Measurements from ENCODE around the gene C1orf105. TPM values are rescaled to one million over a fixed set of nuclear protein-coding genes. Genes with fewer than 3 reads are reported as not detected.

C1orf105 gene
- total RNA-seq, 2 experiments from 2014 or later: not detected

DNA sequence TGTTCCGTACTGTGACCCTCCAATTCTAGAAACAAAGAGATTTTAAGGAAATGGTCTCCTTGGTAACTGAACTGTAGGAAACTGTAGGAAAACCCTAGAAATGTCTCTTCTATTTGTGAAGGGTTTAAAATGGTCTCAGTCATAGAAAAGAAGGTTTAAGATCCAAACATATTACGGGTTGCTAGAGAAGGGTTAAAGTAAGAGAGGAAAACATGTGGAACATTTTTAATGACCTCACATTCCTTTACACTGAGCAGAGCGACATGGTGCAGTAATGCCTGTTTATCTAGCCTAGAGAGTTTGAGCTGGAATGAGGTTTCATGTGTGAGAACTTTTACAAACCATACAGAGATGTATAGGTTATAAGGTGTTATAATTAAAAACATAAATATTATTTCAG lies 36.9 kb upstream of the C1orf105 start:
- ATAC-seq (no peak), DNase-seq (no peak)
- no peaks in the 10 kb centered on the region for H3K27me3 Mint-ChIP-seq
- H3K36me3 Mint-ChIP-seq (ENCODE audit: low read depth): peaks cover 3% of the 10 kb centered on the region
- ChIA-PET POLR2A (no interaction called here), CTCF (interaction anchor here (1.2 kb wide), 1 partner anchor 10 kb away, joined by 5 read pairs; no protein-coding TSS in a partner anchor)
- no peak overlapping the region for H3K27ac Mint-ChIP-seq
- no peak overlapping the region for H3K4me3 Mint-ChIP-seq
- H3K4me1 Mint-ChIP-seq: peaks cover 27% of the 10 kb centered on the region
- intact Hi-C loops (cut with DNase I, micrococcal nuclease): no loop called here
- H3K9me3 Mint-ChIP-seq (ENCODE audit: low read depth): no peaks in the 10 kb centered on the region

DNA sequence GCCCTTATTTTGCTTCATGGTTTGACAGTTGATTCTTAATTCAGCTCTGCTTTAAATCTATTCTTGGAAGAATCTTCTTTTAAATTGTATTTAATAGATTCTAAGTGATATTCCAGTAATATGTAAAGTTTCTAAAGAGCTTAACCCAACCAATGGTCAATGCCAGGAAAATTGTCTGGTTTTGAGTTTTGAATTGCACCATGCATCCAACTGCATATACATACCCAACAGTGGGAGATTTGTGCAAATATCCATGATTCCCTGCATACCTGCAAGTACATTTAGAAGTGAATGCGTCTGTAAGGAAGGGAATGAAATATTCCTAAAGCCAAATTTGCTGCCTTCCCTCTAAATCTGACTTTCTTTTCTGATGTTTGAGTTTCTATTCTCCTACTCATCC lies 35.8 kb upstream of the C1orf105 start:
- peaks cover 27% of the 10 kb centered on the region for H3K4me1 Mint-ChIP-seq
- ChIA-PET CTCF (interaction anchor here (1.1 to 1.2 kb wide), 2 partner anchors 9 to 43 kb away, joined by 3 to 5 read pairs; no protein-coding TSS in a partner anchor), POLR2A (no interaction called here)
- peaks cover 2% of the 10 kb centered on the region for H3K36me3 Mint-ChIP-seq (ENCODE audit: low read depth)
- ATAC-seq: no peak
- no peak overlapping the region for H3K4me3 Mint-ChIP-seq
- H3K27ac Mint-ChIP-seq: no peak overlapping the region
- H3K27me3 Mint-ChIP-seq: no peaks in the 10 kb centered on the region
- no peaks in the 10 kb centered on the region for H3K9me3 Mint-ChIP-seq (ENCODE audit: low read depth)
- no peak for DNase-seq
- intact Hi-C loops (cut with DNase I, micrococcal nuclease): no loop called here

DNA sequence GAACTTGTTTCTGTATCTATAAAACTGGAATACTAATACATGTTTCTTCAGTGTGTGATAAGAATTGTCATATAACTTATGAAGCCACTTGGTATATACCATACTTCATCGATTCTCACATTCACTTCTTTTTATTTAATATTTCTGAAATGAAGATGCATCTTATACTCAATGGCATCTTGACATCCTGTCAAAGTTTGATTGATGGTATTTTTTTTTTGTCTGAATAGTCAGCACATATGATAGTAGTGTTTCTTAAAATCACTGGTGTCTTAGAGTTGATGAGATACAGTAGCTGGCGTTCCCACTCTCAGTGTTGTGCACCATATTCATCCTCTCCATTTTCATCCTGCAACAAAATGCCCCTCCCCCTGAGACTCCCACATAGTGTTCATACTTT lies 34.4 kb upstream of the C1orf105 start:
- Mint-ChIP-seq H3K4me3 (no peak overlapping the region), H3K9me3 (ENCODE audit: low read depth) (no peaks in the 10 kb centered on the region), H3K27ac (no peak overlapping the region), H3K4me1 (peaks cover 20% of the 10 kb centered on the region), H3K36me3 (ENCODE audit: low read depth) (peaks cover under 1% of the 10 kb centered on the region), H3K27me3 (no peaks in the 10 kb centered on the region)
- no peak for DNase-seq
- ATAC-seq: no peak
- intact Hi-C loops (cut with DNase I, micrococcal nuclease): no loop called here
- POLR2A ChIA-PET: no interaction called here
- CTCF ChIA-PET: interaction anchor here (0.7 to 1.4 kb wide), 2 partner anchors 9 to 10 kb away, joined by 3 to 4 read pairs; no protein-coding TSS in a partner anchor

DNA sequence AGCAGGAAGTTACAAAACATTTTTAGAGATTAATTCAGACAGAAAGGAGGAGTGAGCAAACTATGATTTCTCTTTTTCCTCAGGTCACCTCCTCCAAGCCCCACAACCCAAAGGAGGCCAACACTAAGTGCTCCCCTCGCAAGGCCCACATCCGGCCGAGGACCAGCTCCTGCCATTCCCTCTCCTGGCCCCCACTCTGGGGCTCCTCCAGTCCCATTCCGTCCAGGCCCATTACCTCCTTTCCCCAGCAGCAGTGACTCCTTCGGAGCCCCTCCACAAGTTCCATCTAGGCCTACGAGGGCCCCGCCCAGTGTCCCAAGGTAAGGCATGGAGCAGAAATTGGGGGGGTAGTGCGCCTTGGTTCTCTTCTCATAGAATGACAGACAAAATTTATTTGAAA lies 32.0 kb upstream of the C1orf105 start:
- DNase-seq: no peak
- Mint-ChIP-seq H3K9me3 (ENCODE audit: low read depth) (no peaks in the 10 kb centered on the region), H3K27ac (no peak overlapping the region), H3K36me3 (ENCODE audit: low read depth) (peaks cover 2% of the 10 kb centered on the region), H3K27me3 (no peaks in the 10 kb centered on the region), H3K4me3 (no peak overlapping the region), H3K4me1 (peaks cover 28% of the 10 kb centered on the region)
- intact Hi-C loops (cut with DNase I, micrococcal nuclease): no loop called here
- ATAC-seq: no peak
- CTCF ChIA-PET: no interaction called here
- POLR2A ChIA-PET: no interaction called here

DNA sequence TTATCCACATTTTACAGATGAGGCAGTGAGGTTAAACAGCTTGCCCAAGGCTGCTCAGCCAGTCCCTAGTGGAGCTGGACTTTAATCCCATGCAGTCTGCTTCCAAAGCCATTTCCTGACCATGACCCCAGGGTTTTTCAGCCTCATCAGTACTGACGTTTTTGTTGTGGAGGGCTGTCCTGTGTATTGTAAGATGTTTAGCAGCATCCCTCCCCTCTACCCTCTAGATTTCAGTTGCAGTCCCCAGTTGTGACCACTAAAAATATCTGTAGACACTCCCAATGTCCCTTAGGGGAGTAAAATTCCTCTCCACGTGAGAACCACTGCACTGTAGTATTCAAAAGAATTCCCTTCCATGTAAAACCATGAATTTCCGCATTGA lies 30.2 kb upstream of the C1orf105 start:
- no peak for DNase-seq
- CTCF ChIA-PET: interaction anchor here (1.1 to 1.6 kb wide), 3 partner anchors 8 to 53 kb away, joined by 3 to 6 read pairs (median 4); partner anchors contain the start of gene PIGC
- H3K4me1 Mint-ChIP-seq: peaks cover 45% of the 10 kb centered on the region
- H3K4me3 Mint-ChIP-seq: no peak overlapping the region
- H3K27ac Mint-ChIP-seq: no peak overlapping the region
- POLR2A ChIA-PET: no interaction called here
- no peaks in the 10 kb centered on the region for H3K27me3 Mint-ChIP-seq
- peaks cover 3% of the 10 kb centered on the region for H3K36me3 Mint-ChIP-seq (ENCODE audit: low read depth)
- no peaks in the 10 kb centered on the region for H3K9me3 Mint-ChIP-seq (ENCODE audit: low read depth)
- ATAC-seq: no peak
- intact Hi-C loops (cut with DNase I, micrococcal nuclease): no loop called here

DNA sequence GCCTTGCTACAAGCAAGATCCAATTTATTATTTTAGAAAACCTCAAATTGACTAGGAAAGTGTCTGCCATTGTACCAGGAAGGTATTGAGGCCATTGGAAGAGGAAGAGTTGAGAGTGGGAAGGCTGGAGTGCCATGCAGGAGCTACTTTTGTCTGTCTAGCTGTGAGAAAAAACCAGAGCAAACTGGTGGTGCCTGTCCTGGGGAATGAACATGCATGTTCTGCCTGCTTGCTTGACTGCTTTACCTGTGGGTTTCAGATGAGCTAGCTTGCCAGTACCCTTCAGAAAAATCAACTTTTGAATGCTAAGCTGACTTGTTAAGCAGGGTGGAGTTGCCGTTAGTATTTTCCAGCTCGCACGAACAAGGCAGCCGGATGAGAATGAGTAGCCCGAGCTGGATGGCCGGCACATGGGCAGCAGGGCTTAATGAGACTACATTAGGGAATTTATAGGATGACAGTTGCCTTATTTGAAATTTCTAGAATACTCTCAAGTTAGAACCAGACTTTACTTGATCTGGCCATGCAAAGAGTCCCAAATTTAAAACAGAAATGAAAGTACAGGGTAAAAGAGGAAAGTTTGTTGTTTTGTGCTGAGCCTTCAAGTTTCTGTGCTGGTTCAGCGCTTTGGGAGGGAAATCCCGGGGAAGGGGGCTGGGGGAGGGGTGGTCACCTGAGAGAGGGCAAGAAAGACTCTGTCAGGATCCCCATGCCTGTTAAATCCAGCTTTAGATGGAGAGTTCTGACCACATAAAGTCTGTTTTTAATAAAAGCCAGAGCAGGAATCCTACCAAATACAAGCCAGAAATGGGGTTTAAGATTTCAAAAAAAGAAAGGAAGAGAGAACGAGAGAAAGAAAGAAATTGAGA lies 29.6 kb upstream of the C1orf105 start:
- H3K36me3 Mint-ChIP-seq (ENCODE audit: low read depth): peaks cover 3% of the 10 kb centered on the region
- H3K4me1 Mint-ChIP-seq: peaks cover 51% of the 10 kb centered on the region
- POLR2A ChIA-PET: interaction anchor here (0.6 kb wide), 1 partner anchor 329 kb away, joined by 3 read pairs; no protein-coding TSS in a partner anchor
- no peak for ATAC-seq
- H3K27ac Mint-ChIP-seq: peak overlapping the region; percentile 31
- no peaks in the 10 kb centered on the region for H3K27me3 Mint-ChIP-seq
- CTCF ChIA-PET: interaction anchor here (1.1 to 1.6 kb wide), 3 partner anchors 8 to 53 kb away, joined by 3 to 6 read pairs (median 4); partner anchors contain the start of gene PIGC
- no peak overlapping the region for H3K4me3 Mint-ChIP-seq
- H3K9me3 Mint-ChIP-seq (ENCODE audit: low read depth): no peaks in the 10 kb centered on the region
- no peak for DNase-seq
- intact Hi-C loops (cut with DNase I, micrococcal nuclease): no loop called here

GRCh38 chr1:172391976-172392375 lies 28.5 kb upstream of the C1orf105 start:
- peaks cover 3% of the 10 kb centered on the region for H3K36me3 Mint-ChIP-seq (ENCODE audit: low read depth)
- H3K4me3 Mint-ChIP-seq: no peak overlapping the region
- H3K9me3 Mint-ChIP-seq (ENCODE audit: low read depth): no peaks in the 10 kb centered on the region
- POLR2A ChIA-PET: no interaction called here
- CTCF ChIA-PET: interaction anchor here (0.6 to 1.4 kb wide), 3 partner anchors 32 to 335 kb away, joined by 3 to 5 read pairs (median 5); no protein-coding TSS in a partner anchor
- DNase-seq (no peak), ATAC-seq (no peak)
- H3K27me3 Mint-ChIP-seq: no peaks in the 10 kb centered on the region
- no peak overlapping the region for H3K27ac Mint-ChIP-seq
- intact Hi-C loops (cut with DNase I, micrococcal nuclease): no loop called here
- peaks cover 59% of the 10 kb centered on the region for H3K4me1 Mint-ChIP-seq

- Mint-ChIP-seq H3K4me1 (peaks cover 73% of the 10 kb centered on the region), H3K36me3 (ENCODE audit: low read depth) (peaks cover 3% of the 10 kb centered on the region), H3K27me3 (no peaks in the 10 kb centered on the region), H3K9me3 (ENCODE audit: low read depth) (no peaks in the 10 kb centered on the region), H3K4me3 (no peak overlapping the region), H3K27ac (peak overlapping the region; percentile 67)
- ChIA-PET POLR2A (interaction anchor here (1.1 to 2.2 kb wide), 2 partner anchors 35 to 50 kb away, joined by 3 to 15 read pairs; no protein-coding TSS in a partner anchor), CTCF (interaction anchor here (0.7 to 2.9 kb wide), 8 partner anchors 9 to 380 kb away, joined by 3 to 16 read pairs (median 4); no protein-coding TSS in a partner anchor)
- ATAC-seq (no peak), DNase-seq (no peak)
- intact Hi-C loops (cut with DNase I, micrococcal nuclease): no loop called here
Observed at GRCh38 chr1:172393354-172393753, 27.1 kb upstream of the C1orf105 start.

- peak; percentile 95 for ATAC-seq
- Mint-ChIP-seq H3K27ac (peak overlapping the region; percentile 82), H3K4me1 (peaks cover 82% of the 10 kb centered on the region), H3K36me3 (ENCODE audit: low read depth) (peaks cover 3% of the 10 kb centered on the region), H3K27me3 (no peaks in the 10 kb centered on the region), H3K4me3 (peak overlapping the region; percentile 41), H3K9me3 (ENCODE audit: low read depth) (no peaks in the 10 kb centered on the region)
- ChIA-PET CTCF (interaction anchor here (0.6 to 2.9 kb wide), 16 partner anchors 8 to 882 kb away, joined by 3 to 16 read pairs (median 4); partner anchors contain the start of gene PIGC), POLR2A (interaction anchor here (0.6 to 2.2 kb wide), 4 partner anchors 35 to 418 kb away, joined by 3 to 15 read pairs (median 6); no protein-coding TSS in a partner anchor)
- intact Hi-C loops (cut with DNase I, micrococcal nuclease): loop anchor here (1.0 to 2.0 kb wide), 6 partner anchors 13 to 213 kb away; no protein-coding TSS in a partner anchor
- peak; percentile 83 for DNase-seq
Observed at GRCh38 chr1:172394141-172394751, 26.2 kb upstream of the C1orf105 start.

- Mint-ChIP-seq H3K27me3 (no peaks in the 10 kb centered on the region), H3K27ac (peak overlapping the region; percentile 82), H3K36me3 (ENCODE audit: low read depth) (peaks cover 3% of the 10 kb centered on the region), H3K9me3 (ENCODE audit: low read depth) (no peaks in the 10 kb centered on the region), H3K4me1 (peaks cover 87% of the 10 kb centered on the region), H3K4me3 (peak overlapping the region; percentile 41)
- POLR2A ChIA-PET: interaction anchor here (0.6 to 2.2 kb wide), 3 partner anchors 36 to 419 kb away, joined by 3 to 15 read pairs (median 9); no protein-coding TSS in a partner anchor
- intact Hi-C loops (cut with DNase I, micrococcal nuclease): loop anchor here (1.0 to 5.0 kb wide), 8 partner anchors 14 to 263 kb away; no protein-coding TSS in a partner anchor
- ATAC-seq (peak; percentile 8), DNase-seq (no peak)
- CTCF ChIA-PET: interaction anchor here (0.6 to 2.9 kb wide), 15 partner anchors 9 to 883 kb away, joined by 3 to 16 read pairs (median 4); no protein-coding TSS in a partner anchor
Observed at GRCh38 chr1:172394811-172395210, 25.7 kb upstream of the C1orf105 start.

- CTCF ChIA-PET: interaction anchor here (1.4 to 2.9 kb wide), 3 partner anchors 17 to 37 kb away, joined by 5 to 16 read pairs (median 6); no protein-coding TSS in a partner anchor
- DNase-seq (no peak), ATAC-seq (no peak)
- H3K4me3 Mint-ChIP-seq: no peak overlapping the region
- POLR2A ChIA-PET: no interaction called here
- H3K4me1 Mint-ChIP-seq: peaks cover 92% of the 10 kb centered on the region
- H3K9me3 Mint-ChIP-seq (ENCODE audit: low read depth): no peaks in the 10 kb centered on the region
- no peaks in the 10 kb centered on the region for H3K27me3 Mint-ChIP-seq
- no peak overlapping the region for H3K27ac Mint-ChIP-seq
- intact Hi-C loops (cut with DNase I, micrococcal nuclease): loop anchor here (2.0 to 5.0 kb wide), 3 partner anchors 15 to 263 kb away; no protein-coding TSS in a partner anchor
- peaks cover 3% of the 10 kb centered on the region for H3K36me3 Mint-ChIP-seq (ENCODE audit: low read depth)
Observed at GRCh38 chr1:172395576-172395975, 24.9 kb upstream of the C1orf105 start.
